H1 (cell line): ENCODE data around the gene SMARCA2. TPM values are rescaled to one million over a fixed set of nuclear protein-coding genes. Genes with fewer than 3 reads are reported as not detected.

Source experiments
- SAP30 ChIP-seq: fragments of 300-600 bp; sonication (generic); IDR thresholded peaks from 2 replicates; pipeline ENCODE4 v1.7.1; 2012; ENCODE audit warnings: low read length, moderate library complexity, mild to moderate bottlenecking, inconsistent platforms; ENCODE audit not compliant: insufficient read depth, insufficient replicate concordance
- polyA plus RNA-seq, 7 experiments: library from polyadenylated mRNA; depleted of rRNA in 3 of 7; stranded (reverse) in 5 of 7; unstranded in 2 of 7; fragments of >200 nt in 5 of 7; fragments of 200-250 nt in 2 of 7; gene quantifications; 1 replicate in 5 of 7; 2 replicates in 1 of 7; 4 replicates in 1 of 7; pipeline versions ENCODE4 v1.2.1 to v1.2.3, GENCODE V29; 2011 to 2013; ENCODE audit warnings: missing spikeins in 2 of 7, mixed read lengths in 2 of 7
- total RNA-seq: library from RNA; stranded (reverse); fragmentation: NEBNext Ultra II Directional; extraction: Animal tissue kit (Norgen Biotek cat#: 25700); gene quantifications from 2 replicates; pipeline ENCODE4 v1.2.1, GENCODE V29; 2021
- TF ChIP-seq, protein P1 (sequence below): fragments of 300-600 bp; sonication (generic); IDR thresholded peaks from 2 replicates; pipeline ENCODE4 v1.7.1; 2012; ENCODE audit warnings: low read length, moderate library complexity, mild to moderate bottlenecking, inconsistent platforms; ENCODE audit not compliant: insufficient replicate concordance

The SMARCA2 gene
- total and polyA plus RNA-seq, 2 of the 8 experiments (the other 6 are each of a cell fraction or from before 2014, with no cell fraction given) = 6.3 to 21.7 TPM

DNA sequence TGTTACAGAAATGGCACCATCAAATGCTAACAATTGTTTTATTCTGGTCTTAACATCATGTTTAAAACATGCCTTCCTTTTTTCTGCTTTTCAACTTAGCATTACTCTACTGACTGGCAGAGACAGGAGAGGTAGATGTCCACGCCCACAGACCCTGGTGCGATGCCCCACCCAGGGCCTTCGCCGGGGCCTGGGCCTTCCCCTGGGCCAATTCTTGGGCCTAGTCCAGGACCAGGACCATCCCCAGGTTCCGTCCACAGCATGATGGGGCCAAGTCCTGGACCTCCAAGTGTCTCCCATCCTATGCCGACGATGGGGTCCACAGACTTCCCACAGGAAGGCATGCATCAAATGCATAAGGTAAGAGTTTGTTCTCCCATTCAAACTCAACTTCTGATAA, 13.7 kb downstream of the SMARCA2 start (continued):
- TF ChIP-seq, protein P1, sequence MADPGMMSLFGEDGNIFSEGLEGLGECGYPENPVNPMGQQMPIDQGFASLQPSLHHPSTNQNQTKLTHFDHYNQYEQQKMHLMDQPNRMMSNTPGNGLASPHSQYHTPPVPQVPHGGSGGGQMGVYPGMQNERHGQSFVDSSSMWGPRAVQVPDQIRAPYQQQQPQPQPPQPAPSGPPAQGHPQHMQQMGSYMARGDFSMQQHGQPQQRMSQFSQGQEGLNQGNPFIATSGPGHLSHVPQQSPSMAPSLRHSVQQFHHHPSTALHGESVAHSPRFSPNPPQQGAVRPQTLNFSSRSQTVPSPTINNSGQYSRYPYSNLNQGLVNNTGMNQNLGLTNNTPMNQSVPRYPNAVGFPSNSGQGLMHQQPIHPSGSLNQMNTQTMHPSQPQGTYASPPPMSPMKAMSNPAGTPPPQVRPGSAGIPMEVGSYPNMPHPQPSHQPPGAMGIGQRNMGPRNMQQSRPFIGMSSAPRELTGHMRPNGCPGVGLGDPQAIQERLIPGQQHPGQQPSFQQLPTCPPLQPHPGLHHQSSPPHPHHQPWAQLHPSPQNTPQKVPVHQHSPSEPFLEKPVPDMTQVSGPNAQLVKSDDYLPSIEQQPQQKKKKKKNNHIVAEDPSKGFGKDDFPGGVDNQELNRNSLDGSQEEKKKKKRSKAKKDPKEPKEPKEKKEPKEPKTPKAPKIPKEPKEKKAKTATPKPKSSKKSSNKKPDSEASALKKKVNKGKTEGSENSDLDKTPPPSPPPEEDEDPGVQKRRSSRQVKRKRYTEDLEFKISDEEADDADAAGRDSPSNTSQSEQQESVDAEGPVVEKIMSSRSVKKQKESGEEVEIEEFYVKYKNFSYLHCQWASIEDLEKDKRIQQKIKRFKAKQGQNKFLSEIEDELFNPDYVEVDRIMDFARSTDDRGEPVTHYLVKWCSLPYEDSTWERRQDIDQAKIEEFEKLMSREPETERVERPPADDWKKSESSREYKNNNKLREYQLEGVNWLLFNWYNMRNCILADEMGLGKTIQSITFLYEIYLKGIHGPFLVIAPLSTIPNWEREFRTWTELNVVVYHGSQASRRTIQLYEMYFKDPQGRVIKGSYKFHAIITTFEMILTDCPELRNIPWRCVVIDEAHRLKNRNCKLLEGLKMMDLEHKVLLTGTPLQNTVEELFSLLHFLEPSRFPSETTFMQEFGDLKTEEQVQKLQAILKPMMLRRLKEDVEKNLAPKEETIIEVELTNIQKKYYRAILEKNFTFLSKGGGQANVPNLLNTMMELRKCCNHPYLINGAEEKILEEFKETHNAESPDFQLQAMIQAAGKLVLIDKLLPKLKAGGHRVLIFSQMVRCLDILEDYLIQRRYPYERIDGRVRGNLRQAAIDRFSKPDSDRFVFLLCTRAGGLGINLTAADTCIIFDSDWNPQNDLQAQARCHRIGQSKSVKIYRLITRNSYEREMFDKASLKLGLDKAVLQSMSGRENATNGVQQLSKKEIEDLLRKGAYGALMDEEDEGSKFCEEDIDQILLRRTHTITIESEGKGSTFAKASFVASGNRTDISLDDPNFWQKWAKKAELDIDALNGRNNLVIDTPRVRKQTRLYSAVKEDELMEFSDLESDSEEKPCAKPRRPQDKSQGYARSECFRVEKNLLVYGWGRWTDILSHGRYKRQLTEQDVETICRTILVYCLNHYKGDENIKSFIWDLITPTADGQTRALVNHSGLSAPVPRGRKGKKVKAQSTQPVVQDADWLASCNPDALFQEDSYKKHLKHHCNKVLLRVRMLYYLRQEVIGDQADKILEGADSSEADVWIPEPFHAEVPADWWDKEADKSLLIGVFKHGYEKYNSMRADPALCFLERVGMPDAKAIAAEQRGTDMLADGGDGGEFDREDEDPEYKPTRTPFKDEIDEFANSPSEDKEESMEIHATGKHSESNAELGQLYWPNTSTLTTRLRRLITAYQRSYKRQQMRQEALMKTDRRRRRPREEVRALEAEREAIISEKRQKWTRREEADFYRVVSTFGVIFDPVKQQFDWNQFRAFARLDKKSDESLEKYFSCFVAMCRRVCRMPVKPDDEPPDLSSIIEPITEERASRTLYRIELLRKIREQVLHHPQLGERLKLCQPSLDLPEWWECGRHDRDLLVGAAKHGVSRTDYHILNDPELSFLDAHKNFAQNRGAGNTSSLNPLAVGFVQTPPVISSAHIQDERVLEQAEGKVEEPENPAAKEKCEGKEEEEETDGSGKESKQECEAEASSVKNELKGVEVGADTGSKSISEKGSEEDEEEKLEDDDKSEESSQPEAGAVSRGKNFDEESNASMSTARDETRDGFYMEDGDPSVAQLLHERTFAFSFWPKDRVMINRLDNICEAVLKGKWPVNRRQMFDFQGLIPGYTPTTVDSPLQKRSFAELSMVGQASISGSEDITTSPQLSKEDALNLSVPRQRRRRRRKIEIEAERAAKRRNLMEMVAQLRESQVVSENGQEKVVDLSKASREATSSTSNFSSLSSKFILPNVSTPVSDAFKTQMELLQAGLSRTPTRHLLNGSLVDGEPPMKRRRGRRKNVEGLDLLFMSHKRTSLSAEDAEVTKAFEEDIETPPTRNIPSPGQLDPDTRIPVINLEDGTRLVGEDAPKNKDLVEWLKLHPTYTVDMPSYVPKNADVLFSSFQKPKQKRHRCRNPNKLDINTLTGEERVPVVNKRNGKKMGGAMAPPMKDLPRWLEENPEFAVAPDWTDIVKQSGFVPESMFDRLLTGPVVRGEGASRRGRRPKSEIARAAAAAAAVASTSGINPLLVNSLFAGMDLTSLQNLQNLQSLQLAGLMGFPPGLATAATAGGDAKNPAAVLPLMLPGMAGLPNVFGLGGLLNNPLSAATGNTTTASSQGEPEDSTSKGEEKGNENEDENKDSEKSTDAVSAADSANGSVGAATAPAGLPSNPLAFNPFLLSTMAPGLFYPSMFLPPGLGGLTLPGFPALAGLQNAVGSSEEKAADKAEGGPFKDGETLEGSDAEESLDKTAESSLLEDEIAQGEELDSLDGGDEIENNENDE = no peak
- TF ChIP-seq SAP30 = no peak
